ENCODE measurements around the gene PALM. TPM values are rescaled to one million over a fixed set of nuclear protein-coding genes. Genes with fewer than 3 reads are reported as not detected.
"Not testable (repeated sequence)": the region's sequence is repeated elsewhere in the genome, so short reads cannot be mapped to it uniquely, and the experiment has no call there.

The PALM gene
- total RNA-seq, 2 experiments from 2014 or later = not detected

DNA sequence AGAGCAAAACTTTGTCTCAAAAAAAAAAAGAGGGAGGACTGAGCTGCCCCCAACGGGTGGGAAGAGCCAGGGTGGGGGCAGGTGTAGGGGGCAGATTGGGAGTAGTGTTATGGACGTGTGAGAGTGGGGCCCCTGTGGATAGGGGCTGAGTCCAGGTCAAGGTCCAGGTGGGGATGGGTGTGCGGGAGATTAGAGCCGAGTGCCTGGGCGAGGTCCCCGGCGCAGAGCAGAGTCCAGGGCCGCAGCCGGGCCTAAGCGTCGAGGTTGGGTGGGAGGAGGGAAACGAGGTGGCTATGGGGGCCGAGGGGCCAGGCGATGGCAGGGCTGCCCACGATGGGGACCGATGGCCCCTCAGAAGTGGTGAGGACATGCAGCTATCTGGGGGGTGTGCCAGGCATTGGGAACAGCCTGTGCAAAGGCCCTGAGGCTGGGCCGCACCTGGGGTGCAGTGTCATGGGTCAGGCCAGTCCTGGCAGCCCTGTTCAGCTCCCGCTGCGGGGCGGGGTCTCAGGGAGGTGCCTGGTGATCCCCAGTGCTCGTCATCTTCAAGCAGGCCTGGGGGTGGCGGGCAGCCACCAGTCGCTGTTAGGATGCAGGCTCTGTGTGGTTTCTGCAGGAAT, 29.9 kb downstream of the PALM start:
- H3K36me3 Mint-ChIP-seq = peaks cover under 1% of the 10 kb centered on the region
- H3K27ac Mint-ChIP-seq = no peak overlapping the region
- CTCF ChIA-PET = no interaction called here
- H3K27me3 Mint-ChIP-seq = no peaks in the 10 kb centered on the region
- no peak for ATAC-seq
- DNase-seq = no peak
- H3K9me3 Mint-ChIP-seq (ENCODE audit: low read depth) = peaks cover 2% of the 10 kb centered on the region
- H3K4me1 Mint-ChIP-seq = peaks cover 6% of the 10 kb centered on the region
- H3K4me3 Mint-ChIP-seq = no peak overlapping the region

DNA sequence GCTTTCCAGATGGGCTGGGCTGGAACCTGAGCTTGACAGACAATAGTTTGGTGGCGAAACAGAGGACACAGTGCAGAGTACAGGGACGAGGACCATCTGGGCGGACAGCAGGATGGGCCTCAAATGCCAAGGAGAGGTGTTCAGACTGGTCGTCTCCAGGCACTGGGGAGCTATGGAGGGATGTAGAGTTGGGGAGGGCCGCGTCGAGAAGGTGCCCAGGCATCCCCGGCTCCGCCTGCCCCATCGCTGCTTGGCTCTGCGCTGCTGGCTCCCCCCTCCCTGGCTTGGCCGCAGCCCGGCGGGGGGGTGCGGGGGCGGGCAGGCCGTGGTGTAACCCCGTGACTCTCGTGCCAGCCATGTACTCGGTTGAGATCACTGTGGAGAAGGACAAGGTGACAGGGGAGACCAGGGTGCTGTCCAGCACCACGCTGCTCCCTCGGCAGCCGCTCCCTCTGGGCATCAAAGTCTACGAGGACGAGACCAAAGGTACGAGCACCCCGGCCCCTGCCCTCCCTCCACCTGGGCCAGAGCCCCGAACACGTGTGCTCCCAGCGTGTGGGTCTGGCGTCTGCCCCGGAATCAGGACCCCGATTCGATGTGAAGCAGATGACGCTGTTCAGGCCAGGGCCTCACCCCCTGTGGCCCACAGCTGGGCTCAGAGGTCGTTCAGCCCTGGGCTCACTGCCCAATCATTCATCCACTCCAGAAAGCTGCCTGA, 31.4 kb downstream of the PALM start:
- Mint-ChIP-seq H3K4me3 (no peak overlapping the region), H3K36me3 (peaks cover 2% of the 10 kb centered on the region), H3K27ac (no peak overlapping the region), H3K27me3 (no peaks in the 10 kb centered on the region), H3K4me1 (no peaks in the 10 kb centered on the region), H3K9me3 (ENCODE audit: low read depth) (peaks cover 5% of the 10 kb centered on the region)
- no peak for DNase-seq
- CTCF ChIA-PET = no interaction called here
- ATAC-seq = no peak

DNA sequence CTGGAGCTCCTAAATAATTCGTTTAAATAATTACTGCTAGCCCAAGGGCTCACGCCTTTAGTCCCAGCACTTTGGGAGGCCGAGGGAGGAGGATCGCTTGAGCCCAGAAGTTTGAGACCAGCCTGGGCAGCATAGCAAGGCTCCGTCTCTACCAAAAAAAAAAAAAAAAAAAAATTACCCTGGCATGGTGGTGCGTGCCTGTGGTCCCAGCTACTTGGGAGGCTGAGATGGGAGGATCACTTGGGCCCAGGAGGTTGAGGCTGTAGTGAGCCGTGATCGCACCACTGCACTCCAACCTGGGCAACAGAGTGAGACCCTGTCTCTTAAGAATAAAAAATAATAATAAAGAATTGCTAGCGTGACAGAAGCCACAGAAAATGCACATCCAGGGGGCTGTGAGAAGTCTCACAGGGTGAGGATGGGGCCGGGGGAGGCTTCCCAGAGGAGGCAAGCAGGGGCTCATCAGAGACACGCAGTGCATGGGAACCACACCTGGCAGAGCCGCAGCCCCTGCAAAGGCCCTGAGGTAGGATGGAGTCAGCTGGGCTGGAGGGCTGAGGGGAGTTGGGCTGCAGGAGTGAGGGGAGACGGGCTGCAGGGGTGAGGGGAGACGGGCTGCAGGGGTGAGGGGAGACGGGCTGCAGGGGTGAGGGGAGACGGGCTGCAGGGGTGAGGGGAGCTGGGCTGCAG, 32.2 kb downstream of the PALM start:
- H3K27me3 Mint-ChIP-seq; H3K9me3 Mint-ChIP-seq (ENCODE audit: low read depth); H3K4me1 Mint-ChIP-seq; DNase-seq; H3K36me3 Mint-ChIP-seq; ATAC-seq; H3K4me3 Mint-ChIP-seq; H3K27ac Mint-ChIP-seq: not testable (repeated sequence)
- CTCF ChIA-PET = interaction anchor here (0.6 to 0.9 kb wide), 2 partner anchors 47 to 77 kb away, joined by 4 to 5 read pairs; partner anchors contain the start of gene RNF126

DNA sequence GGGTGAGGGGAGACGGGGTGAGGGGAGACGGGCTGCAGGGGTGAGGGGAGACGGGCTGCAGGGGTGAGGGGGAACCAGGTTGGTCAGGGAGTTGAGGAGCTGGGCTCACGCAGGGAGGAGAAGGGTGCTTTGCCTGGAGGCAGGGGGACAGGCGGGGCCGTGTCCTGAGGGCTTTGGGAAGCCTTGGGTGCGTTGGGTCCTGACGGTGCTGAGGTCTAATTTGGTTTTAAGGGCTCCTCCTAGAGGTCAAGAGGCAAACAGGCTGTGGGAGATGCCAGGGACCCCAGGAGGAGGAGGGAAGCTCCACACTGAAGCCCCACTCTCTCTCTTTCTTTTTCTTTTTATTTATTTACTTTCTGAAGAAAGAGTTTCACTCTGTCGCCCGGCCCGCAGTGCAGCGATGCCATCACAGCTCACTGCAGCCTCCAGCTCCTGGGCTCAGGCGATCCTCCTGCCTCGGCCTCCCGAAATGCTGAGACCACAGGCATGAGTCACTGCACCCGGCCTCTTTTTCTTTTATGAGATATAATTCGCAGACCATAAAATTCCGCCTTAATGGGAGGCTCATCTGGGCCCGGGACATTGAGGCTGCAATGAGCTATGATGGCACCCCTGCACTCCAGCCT, 32.9 kb downstream of the PALM start:
- Mint-ChIP-seq H3K9me3 (ENCODE audit: low read depth) (peaks cover 8% of the 10 kb centered on the region), H3K4me3 (no peak overlapping the region), H3K36me3 (peaks cover 2% of the 10 kb centered on the region), H3K4me1 (no peaks in the 10 kb centered on the region), H3K27ac (no peak overlapping the region), H3K27me3 (no peaks in the 10 kb centered on the region)
- DNase-seq = no peak
- CTCF ChIA-PET = interaction anchor here (0.9 kb wide), 1 partner anchor 78 kb away, joined by 4 read pairs; the partner anchor contains the start of gene RNF126
- peak; percentile 37 for ATAC-seq

DNA sequence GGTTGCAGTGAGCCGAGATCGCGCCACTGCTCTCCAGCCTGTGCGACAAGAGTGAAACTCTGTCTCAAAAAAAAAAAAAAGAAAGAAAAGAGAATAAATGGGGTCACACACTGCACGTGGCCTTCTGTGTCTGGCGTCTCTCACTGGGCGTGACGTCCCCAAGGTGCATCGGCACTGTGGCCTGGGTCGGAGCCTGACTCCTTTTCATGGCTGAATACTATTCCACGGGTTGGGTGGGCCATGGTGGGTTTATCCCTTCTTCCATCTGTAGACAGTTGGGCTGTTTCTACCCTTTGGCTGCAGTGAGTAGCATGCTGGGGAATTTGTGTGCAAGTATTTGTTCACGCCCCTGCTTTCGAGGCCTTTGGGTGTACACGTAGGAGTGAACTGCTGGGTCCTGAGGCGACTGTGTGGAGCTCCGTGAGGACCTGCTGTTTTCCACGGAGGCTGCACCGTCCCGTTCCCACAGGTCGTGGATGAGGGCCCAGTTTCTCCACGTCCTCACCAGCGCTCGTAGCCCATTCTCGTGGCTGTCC, 33.9 kb downstream of the PALM start:
- ATAC-seq = no peak
- Mint-ChIP-seq H3K4me3 (no peak overlapping the region), H3K4me1 (no peaks in the 10 kb centered on the region), H3K27ac (no peak overlapping the region), H3K36me3 (peaks cover 2% of the 10 kb centered on the region), H3K9me3 (ENCODE audit: low read depth) (peaks cover 8% of the 10 kb centered on the region), H3K27me3 (no peaks in the 10 kb centered on the region)
- DNase-seq = no peak
- CTCF ChIA-PET = no interaction called here

DNA sequence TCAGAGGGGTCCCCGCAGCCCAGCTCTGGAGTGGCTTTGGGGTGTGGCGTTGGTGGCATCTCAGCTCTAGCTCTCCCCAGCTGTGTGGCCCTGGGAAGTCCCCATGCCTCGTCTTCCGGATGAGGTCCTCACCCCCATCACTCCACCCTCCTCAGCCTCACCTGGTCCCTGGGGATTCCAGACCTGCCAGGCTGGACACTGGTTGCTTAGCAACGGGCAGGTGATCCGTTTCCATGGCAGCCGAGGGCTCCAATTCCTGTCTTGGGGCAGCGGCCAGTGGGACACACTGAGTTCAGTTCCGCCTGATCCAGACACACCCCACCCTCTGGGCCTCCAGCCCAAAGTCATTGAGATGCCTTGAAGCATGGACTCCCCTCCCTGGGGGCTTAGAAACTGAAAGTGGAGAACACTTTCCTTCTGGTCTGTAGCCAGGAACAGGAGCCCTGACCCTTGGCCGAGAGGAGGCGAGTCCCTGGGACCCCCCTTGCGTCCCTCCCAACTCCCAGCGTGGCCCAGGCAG, 34.5 kb downstream of the PALM start:
- CTCF ChIA-PET = interaction anchor here (1.6 kb wide), 1 partner anchor 9 kb away, joined by 4 read pairs; no protein-coding TSS in a partner anchor
- H3K4me3 Mint-ChIP-seq = no peak overlapping the region
- no peak for DNase-seq
- H3K27ac Mint-ChIP-seq = no peak overlapping the region
- H3K4me1 Mint-ChIP-seq = no peaks in the 10 kb centered on the region
- H3K9me3 Mint-ChIP-seq (ENCODE audit: low read depth) = peaks cover 8% of the 10 kb centered on the region
- no peaks in the 10 kb centered on the region for H3K27me3 Mint-ChIP-seq
- peaks cover 2% of the 10 kb centered on the region for H3K36me3 Mint-ChIP-seq
- no peak for ATAC-seq

DNA sequence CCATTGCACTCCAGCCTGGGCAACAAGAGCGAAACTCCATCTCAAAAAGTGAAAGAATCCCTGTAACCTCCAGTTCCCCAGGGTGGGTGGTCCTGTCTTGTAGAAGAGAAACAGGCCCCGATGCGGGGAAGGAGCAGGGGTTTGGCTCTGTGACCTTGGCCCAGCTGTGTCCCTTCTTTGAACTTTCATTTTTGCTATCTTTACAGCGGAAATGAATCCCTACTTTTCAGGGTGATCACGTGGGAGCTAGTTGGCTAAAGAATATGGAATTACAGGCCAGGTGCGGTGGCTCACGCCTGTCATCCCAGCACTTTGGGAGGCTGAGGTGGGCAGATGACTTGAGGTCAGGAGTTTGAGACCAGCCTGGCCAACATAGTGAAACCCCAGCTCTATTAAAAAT, 36.4 kb downstream of the PALM start:
- not testable (repeated sequence) for H3K27me3 Mint-ChIP-seq; H3K27ac Mint-ChIP-seq; H3K9me3 Mint-ChIP-seq (ENCODE audit: low read depth); H3K36me3 Mint-ChIP-seq; DNase-seq; H3K4me1 Mint-ChIP-seq; ATAC-seq; H3K4me3 Mint-ChIP-seq
- CTCF ChIA-PET = interaction anchor here (1.6 kb wide), 1 partner anchor 11 kb away, joined by 4 read pairs; no protein-coding TSS in a partner anchor

DNA sequence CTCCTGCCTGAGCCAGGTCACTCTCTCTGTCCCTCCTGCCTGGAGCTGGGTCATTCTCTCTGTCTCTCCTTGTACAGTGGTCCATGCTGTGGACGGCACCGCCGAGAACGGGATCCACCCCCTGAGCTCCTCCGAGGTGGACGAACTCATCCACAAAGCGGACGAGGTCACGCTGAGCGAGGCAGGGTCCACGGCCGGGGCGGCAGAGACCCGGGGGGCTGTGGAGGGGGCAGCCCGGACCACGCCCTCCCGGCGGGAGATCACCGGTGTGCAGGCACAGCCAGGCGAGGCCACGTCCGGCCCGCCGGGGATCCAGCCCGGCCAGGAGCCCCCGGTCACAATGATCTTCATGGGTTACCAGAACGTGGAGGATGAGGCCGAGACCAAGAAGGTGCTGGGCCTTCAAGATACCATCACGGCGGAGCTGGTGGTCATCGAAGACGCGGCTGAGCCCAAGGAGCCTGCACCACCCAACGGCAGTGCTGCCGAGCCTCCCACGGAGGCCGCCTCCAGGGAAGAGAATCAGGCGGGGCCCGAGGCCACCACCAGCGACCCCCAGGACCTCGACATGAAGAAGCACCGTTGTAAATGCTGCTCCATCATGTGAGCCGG, 37.6 kb downstream of the PALM start:
- ATAC-seq = no peak
- Mint-ChIP-seq H3K9me3 (ENCODE audit: low read depth) (peaks cover 8% of the 10 kb centered on the region), H3K36me3 (peaks cover 2% of the 10 kb centered on the region), H3K4me3 (no peak overlapping the region), H3K27me3 (no peaks in the 10 kb centered on the region), H3K4me1 (no peaks in the 10 kb centered on the region), H3K27ac (no peak overlapping the region)
- CTCF ChIA-PET = no interaction called here
- no peak for DNase-seq

DNA sequence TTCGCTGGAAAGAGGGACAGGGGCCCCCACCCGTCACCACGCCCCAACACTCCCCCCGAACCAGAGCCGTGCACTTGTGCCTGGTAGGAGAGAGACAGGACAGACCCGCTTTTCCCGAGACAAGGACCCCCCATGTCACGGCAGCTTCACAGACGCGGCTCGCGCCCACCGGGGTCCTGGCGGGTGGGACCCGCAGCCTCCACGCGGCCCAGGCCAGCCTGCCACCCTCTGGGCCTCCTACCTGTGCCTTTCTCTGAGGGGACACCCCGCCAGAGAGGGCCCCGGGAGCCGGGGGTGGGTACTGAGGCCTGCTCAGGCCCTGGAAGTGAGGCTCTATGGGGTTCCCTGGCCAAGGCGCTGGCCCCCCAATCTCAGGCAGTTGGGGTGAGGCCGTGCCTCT, 38.2 kb downstream of the PALM start:
- no peak for ATAC-seq
- no peaks in the 10 kb centered on the region for H3K27me3 Mint-ChIP-seq
- H3K4me3 Mint-ChIP-seq = no peak overlapping the region
- CTCF ChIA-PET = no interaction called here
- peaks cover 8% of the 10 kb centered on the region for H3K9me3 Mint-ChIP-seq (ENCODE audit: low read depth)
- H3K27ac Mint-ChIP-seq = no peak overlapping the region
- H3K36me3 Mint-ChIP-seq = peaks cover 2% of the 10 kb centered on the region
- no peak for DNase-seq
- no peaks in the 10 kb centered on the region for H3K4me1 Mint-ChIP-seq

DNA sequence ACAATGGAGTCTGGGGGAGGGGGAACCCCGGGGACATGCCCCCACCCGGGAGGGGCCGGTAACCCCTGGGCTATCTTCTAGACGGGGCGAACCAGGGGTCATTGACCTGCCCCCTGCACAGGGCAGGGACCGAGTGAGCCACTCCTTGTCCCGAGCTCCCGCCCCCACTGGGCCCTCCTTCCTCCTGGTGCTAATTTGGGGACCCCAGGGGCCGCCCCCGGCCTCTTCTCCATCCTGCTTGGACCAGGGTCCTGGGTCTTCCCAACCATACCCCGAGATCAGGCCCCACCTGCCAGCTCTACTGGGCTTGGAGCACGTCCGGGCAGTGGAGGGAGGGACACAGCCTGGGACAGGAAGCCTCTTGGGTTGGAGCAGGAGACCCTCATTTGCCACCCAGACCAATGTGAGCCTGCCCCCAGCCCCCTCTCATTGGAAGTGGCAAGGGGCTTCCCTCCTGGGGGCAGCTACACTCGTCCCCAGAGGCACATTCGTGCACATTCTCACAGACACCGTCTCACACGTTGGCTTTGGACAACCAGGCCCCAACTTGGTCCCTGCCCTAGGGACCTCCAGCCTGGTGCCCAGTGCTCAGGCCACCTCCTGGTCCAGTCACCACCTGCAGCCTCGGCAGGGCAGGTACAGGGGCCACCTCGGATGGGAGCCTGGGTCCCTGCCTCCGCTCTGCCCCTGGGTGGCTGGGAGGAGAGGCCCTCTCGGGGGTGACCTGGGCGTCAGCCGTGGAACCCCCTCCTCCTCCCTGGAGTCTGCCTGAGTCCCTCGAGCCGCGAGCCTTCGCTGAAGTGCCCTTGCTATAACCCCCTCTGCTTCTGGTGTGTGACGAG, 38.9 kb downstream of the PALM start:
- no peaks in the 10 kb centered on the region for H3K27me3 Mint-ChIP-seq
- no peak overlapping the region for H3K4me3 Mint-ChIP-seq
- CTCF ChIA-PET = no interaction called here
- peaks cover 8% of the 10 kb centered on the region for H3K9me3 Mint-ChIP-seq (ENCODE audit: low read depth)
- ATAC-seq (no peak), DNase-seq (no peak)
- H3K36me3 Mint-ChIP-seq = peaks cover 2% of the 10 kb centered on the region
- no peak overlapping the region for H3K27ac Mint-ChIP-seq
- H3K4me1 Mint-ChIP-seq = no peaks in the 10 kb centered on the region

DNA sequence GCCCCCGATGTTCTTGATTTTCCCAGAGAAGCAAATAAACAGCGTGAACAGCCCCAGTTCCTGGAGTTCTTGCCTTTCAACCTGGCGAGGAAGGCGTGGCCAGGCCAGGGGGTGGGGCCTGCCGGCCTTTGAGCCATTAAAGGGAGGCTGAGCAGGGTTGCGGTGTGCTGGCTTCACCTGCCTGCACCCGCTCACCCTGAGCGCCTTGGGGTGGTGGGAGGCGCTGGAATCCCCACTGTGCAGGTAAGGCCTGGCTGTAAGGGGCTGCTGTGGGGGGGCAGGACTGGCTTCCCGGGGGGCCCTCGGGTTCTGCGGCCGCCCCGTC, 39.5 kb downstream of the PALM start:
- Mint-ChIP-seq H3K4me3 (no peak overlapping the region), H3K27ac (no peak overlapping the region), H3K9me3 (ENCODE audit: low read depth) (peaks cover 8% of the 10 kb centered on the region), H3K4me1 (no peaks in the 10 kb centered on the region), H3K27me3 (no peaks in the 10 kb centered on the region), H3K36me3 (peaks cover 2% of the 10 kb centered on the region)
- CTCF ChIA-PET = no interaction called here
- ATAC-seq (no peak), DNase-seq (no peak)

DNA sequence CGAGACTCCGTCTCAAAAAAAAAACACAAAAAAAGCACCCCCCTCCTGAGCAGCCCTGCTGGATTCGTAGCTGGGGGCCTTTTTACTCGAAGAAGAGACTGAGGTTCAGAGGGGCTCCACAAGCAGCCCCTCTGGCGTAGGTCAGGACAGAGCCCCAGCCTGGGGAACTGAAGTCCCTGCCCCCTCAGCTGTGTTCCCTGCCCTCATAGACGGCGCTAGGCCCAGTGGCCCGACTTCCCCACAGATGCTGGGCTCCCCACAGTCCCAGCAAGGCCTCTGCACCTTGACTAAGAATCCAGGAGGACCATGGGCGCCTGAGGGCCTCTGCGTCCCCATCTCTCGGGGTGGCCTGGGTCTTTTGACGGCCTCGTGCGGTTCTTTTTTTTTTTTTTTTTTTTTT, 41.1 kb downstream of the PALM start:
- H3K4me1 Mint-ChIP-seq = no peaks in the 10 kb centered on the region
- ATAC-seq (no peak), DNase-seq (no peak)
- CTCF ChIA-PET = no interaction called here
- H3K9me3 Mint-ChIP-seq (ENCODE audit: low read depth) = peaks cover 3% of the 10 kb centered on the region
- H3K36me3 Mint-ChIP-seq = no peaks in the 10 kb centered on the region
- no peak overlapping the region for H3K4me3 Mint-ChIP-seq
- no peaks in the 10 kb centered on the region for H3K27me3 Mint-ChIP-seq
- no peak overlapping the region for H3K27ac Mint-ChIP-seq
